Measurements from ENCODE around the gene PRDX2. TPM values are rescaled to one million over a fixed set of nuclear protein-coding genes. Genes with fewer than 3 reads are reported as not detected.

PRDX2 gene
- total and polyA plus RNA-seq, 10 of the 15 experiments (the other 5 are each of a cell fraction or from before 2014, with no cell fraction given), result 93.0 to 812 (median 344) TPM

DNA sequence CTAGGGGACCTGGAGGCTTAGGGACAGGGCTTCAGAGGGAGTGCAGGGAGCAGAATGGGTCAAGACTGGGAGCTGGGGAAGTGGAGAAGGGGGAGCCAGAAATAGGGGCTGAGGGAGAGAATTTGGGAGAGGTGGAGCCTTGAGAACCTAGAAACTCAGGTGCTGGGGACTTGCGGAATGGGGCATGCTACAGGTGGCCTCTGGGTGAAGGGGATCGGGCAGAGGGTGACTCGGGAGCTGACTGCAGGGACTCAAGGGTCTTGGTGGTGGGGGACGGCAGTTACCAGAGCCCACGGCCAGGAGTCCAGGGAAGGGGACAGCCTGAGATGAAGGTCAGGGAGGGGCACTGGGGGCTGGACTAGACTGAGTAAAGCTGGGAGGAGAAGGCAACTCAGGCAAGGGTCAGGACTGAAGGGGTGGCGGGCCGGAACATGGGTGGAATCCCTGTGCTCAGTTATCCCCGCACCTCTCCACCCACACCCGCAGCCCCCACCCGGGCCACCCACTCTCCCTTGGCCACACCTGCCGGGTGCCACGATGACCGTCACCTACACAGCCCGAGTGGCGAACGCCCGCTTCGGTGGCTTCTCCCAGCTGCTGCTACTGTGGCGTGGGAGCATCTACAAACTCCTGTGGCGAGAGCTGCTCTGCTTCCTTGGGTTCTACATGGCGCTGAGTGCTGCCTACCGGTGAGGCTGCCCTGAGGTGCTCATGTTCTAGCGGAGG, 49.4 kb downstream of the PRDX2 start (continued):
- TF ChIP-seq REST (IDR thresholded peaks at IDR 0.05; ENCODE audit: low read depth, low read length) (no peak), BACH1 (IDR thresholded peaks at IDR 0.05; ENCODE audit: borderline replicate concordance) (no peak), NR2F1 (conservative IDR thresholded peaks at IDR 0.05) (no peak), JUNB (IDR thresholded peaks at IDR 0.05) (no peak), NR2C2 (IDR thresholded peaks at IDR 0.05; ENCODE audit: borderline replicate concordance, control insufficient read depth, insufficient read length, low read depth) (no peak), SMARCA5 (IDR thresholded peaks at IDR 0.05) (no peak), CBX3 (IDR thresholded peaks at IDR 0.05; ENCODE audit: borderline replicate concordance, low read depth) (no peak), NRF1 (conservative IDR thresholded peaks at IDR 0.05; ENCODE audit: low read depth, low read length) (no peak)
- TF ChIP-seq, protein P1, sequence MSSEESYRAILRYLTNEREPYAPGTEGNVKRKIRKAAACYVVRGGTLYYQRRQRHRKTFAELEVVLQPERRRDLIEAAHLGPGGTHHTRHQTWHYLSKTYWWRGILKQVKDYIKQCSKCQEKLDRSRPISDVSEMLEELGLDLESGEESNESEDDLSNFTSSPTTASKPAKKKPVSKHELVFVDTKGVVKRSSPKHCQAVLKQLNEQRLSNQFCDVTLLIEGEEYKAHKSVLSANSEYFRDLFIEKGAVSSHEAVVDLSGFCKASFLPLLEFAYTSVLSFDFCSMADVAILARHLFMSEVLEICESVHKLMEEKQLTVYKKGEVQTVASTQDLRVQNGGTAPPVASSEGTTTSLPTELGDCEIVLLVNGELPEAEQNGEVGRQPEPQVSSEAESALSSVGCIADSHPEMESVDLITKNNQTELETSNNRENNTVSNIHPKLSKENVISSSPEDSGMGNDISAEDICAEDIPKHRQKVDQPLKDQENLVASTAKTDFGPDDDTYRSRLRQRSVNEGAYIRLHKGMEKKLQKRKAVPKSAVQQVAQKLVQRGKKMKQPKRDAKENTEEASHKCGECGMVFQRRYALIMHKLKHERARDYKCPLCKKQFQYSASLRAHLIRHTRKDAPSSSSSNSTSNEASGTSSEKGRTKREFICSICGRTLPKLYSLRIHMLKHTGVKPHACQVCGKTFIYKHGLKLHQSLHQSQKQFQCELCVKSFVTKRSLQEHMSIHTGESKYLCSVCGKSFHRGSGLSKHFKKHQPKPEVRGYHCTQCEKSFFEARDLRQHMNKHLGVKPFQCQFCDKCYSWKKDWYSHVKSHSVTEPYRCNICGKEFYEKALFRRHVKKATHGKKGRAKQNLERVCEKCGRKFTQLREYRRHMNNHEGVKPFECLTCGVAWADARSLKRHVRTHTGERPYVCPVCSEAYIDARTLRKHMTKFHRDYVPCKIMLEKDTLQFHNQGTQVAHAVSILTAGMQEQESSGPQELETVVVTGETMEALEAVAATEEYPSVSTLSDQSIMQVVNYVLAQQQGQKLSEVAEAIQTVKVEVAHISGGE (CRISPR knock-in tag; IDR thresholded peaks at IDR 0.05), result no peak

Data from GM12878 (cell line).